ENCODE measurements around the gene PICK1.

GRCh38 chr22:38077595-38077994 lies 20.4 kb downstream of the PICK1 start:
- no peak for TF ChIP-seq EP300 (IDR thresholded peaks at IDR 0.05)
- no peak for TF ChIP-seq CTCF (IDR thresholded peaks at IDR 0.05)
